ENCODE measurements around the gene SYNGR4. TPM values are rescaled to one million over a fixed set of nuclear protein-coding genes. Genes with fewer than 3 reads are reported as not detected.

SYNGR4 gene
- total RNA-seq, 4 donors from 2014 or later: not detected

- H3K36me3 ChIP-seq: no peaks in the 10 kb centered on the region
- no peaks in the 10 kb centered on the region for H3K9me3 ChIP-seq
- no peak for TF ChIP-seq POLR2A (IDR thresholded peaks at IDR 0.05)
- no peak for TF ChIP-seq CTCF (IDR thresholded peaks at IDR 0.05)
- DNase-seq: no peak
- H3K4me1 ChIP-seq: no peaks in the 10 kb centered on the region
- H3K4me3 ChIP-seq: no peak overlapping the region
- H3K27me3 ChIP-seq: no peaks in the 10 kb centered on the region
- H3K27ac ChIP-seq: no peak overlapping the region
- intact Hi-C loops (cut with DNase I; ENCODE audit: low total_unique reads): no loop called here
Observed at GRCh38 chr19:48338253-48338755, 25.9 kb upstream of the SYNGR4 start.

DNA sequence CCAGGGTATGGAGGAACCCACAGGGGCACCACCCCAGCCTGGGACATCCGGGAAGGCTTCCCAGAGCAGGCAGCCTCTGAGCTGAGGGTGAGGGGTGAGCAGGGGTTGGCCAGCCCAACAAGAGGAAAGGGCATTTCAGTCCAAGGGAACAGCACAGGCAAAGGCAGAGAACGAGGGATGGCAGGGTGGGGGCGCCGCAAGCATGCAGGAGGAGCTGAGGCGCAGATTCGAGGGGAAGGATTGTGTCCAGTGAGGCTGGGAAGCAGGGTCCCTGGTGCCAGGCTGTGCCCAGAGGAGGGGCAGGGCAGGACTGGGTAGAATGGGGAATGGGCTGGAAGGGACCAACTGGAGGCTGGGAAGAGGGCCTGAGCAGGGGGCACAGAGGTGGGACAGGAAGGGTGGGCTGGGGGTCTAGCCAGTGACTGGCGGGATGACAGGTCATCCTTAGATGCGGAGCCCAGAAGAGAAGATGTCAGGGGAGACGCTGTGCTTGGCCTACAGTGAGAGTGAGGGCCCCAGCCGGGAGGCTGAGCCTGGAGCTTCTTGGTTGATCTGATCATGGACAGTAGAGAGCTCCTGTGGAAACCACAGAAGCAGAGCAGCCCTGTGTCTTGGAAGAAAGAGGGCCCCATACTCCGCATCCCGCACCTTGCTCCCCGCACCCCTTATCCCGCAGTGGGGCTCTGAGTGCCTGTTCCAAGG lies 25.2 kb upstream of the SYNGR4 start:
- Histone ChIP-seq H3K27me3 (no peaks in the 10 kb centered on the region), H3K9me3 (no peaks in the 10 kb centered on the region), H3K36me3 (no peaks in the 10 kb centered on the region), H3K4me1 (no peaks in the 10 kb centered on the region), H3K4me3 (no peak overlapping the region), H3K27ac (no peak overlapping the region)
- intact Hi-C loops (cut with DNase I; ENCODE audit: low total_unique reads): no loop called here
- TF ChIP-seq POLR2A (IDR thresholded peaks at IDR 0.05) (no peak), CTCF (IDR thresholded peaks at IDR 0.05) (no peak)
- no peak for DNase-seq

GRCh38 chr19:48340995-48341394 lies 23.2 kb upstream of the SYNGR4 start:
- H3K4me3 ChIP-seq: no peak overlapping the region
- no peaks in the 10 kb centered on the region for H3K9me3 ChIP-seq
- DNase-seq: no peak
- TF ChIP-seq CTCF (IDR thresholded peaks at IDR 0.05) (no peak), POLR2A (IDR thresholded peaks at IDR 0.05) (no peak)
- H3K27me3 ChIP-seq: no peaks in the 10 kb centered on the region
- no peaks in the 10 kb centered on the region for H3K4me1 ChIP-seq
- intact Hi-C loops (cut with DNase I; ENCODE audit: low total_unique reads): no loop called here
- H3K27ac ChIP-seq: no peak overlapping the region
- no peaks in the 10 kb centered on the region for H3K36me3 ChIP-seq

DNA sequence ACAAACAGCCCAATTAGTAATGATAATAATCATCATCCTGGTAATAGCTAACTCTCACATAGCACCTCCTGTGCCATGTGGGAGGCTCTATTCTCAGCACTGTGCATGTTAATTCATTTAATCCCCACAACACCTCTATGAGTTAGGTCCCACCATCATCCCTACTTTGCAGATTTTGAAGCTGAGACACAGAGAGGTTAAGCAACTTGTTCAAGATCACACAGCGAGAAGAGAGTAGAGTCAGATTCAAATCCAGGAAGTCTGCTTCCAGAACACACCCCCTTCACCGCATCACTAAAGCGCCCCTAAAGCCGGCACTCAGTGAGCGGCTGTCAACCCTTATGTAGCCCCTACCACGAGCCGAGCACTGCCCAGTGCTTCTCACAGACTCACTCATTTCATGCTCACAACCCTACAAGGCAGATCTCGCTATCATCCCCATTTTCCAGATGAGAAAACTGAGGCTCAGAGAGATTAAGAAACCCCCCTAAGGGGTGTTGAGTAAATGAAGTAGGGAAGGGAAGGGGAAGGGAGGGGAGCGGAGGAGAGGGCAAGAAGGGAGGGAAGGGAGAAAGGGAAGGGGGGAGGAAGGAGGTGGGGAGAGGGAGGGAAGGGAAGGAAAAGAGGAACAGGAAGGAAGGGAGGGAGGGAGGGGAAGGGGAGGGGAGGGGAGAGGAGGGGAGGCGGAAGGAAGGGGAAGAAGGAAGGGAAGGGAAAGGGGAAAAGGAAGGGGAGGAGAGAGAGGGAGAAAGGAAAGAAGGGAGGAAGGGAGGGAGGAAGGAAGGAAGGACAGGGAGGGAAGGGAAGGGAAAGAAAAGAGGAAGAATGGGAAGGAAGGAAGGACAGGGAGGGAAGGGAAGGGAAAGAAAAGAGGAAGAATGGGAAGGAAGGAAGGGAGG lies 22.4 kb upstream of the SYNGR4 start:
- Histone ChIP-seq H3K27me3 (no peaks in the 10 kb centered on the region), H3K9me3 (no peaks in the 10 kb centered on the region), H3K36me3 (no peaks in the 10 kb centered on the region), H3K4me1 (no peaks in the 10 kb centered on the region), H3K4me3 (no peak overlapping the region), H3K27ac (no peak overlapping the region)
- TF ChIP-seq CTCF (IDR thresholded peaks at IDR 0.05): no peak
- DNase-seq: no peak
- intact Hi-C loops (cut with DNase I; ENCODE audit: low total_unique reads): no loop called here

DNA sequence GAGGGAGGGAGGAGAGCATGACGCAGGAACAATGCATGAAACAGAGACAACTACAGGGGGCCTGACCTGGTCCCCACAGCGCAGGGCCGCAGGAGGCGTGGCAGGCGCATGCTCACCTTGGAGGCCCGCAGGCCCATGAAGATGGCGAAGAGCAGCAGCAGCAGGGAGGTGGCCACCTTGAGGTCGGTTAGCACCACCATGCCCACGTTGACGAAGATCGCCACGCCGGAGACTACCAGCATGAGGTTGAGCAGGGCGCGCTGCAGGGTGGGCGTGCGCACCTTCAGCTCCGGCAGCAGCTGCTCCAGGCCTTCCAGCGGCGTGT lies 21.8 kb upstream of the SYNGR4 start:
- no peaks in the 10 kb centered on the region for H3K9me3 ChIP-seq
- H3K36me3 ChIP-seq: no peaks in the 10 kb centered on the region
- H3K4me1 ChIP-seq: no peaks in the 10 kb centered on the region
- H3K27me3 ChIP-seq: no peaks in the 10 kb centered on the region
- no peak overlapping the region for H3K27ac ChIP-seq
- no peak overlapping the region for H3K4me3 ChIP-seq
- intact Hi-C loops (cut with DNase I; ENCODE audit: low total_unique reads): no loop called here
- TF ChIP-seq CTCF (IDR thresholded peaks at IDR 0.05) (no peak), POLR2A (IDR thresholded peaks at IDR 0.05) (no peak)
- DNase-seq: no peak

Measured in uterus (tissue), 4 donors.